PFSK-1 (cell line): ENCODE results near the gene CA12.

ENCODE experiments used
- FOXP2 ChIP-seq: optimal IDR thresholded peaks from 2 replicates; pipeline ENCODE3; 2011; ENCODE audit warnings: borderline replicate concordance, control low read depth, inconsistent platforms; ENCODE audit not compliant: insufficient read depth; ENCODE audit errors: extremely low read length, extremely low read depth
- POLR2AphosphoS5 ChIP-seq: IDR thresholded peaks from 2 replicates; pipeline ENCODE4 v1.6.1; 2012; ENCODE audit warnings: low read depth, mild to moderate bottlenecking, control low read depth, low read length, moderate library complexity
- REST ChIP-seq, 2 experiments: IDR thresholded peaks; 2 replicates each; pipeline versions ENCODE4 v1.6.1 to v1.8.0; 2011 to 2012; ENCODE audit warnings: low read depth in 2 of 2, low read length in 2 of 2, control low read depth in 1 of 2, inconsistent platforms in 1 of 2, mild to moderate bottlenecking in 1 of 2, moderate library complexity in 1 of 2; ENCODE audit not compliant: insufficient read depth in 1 of 2
- SIN3A ChIP-seq: IDR thresholded peaks from 2 replicates; pipeline ENCODE4 v1.6.1; 2012; ENCODE audit warnings: mild to moderate bottlenecking, low read length, moderate library complexity, borderline replicate concordance; ENCODE audit not compliant: insufficient read depth
- TAF1 ChIP-seq: IDR thresholded peaks from 2 replicates; pipeline ENCODE4 v1.6.1; 2012; ENCODE audit warnings: low read length, control low read depth, borderline replicate concordance; ENCODE audit not compliant: insufficient read depth

The CA12 gene

GRCh38 chr15:63405683-63406390 is 24.2 kb upstream of the CA12 start:
- no peak for TF ChIP-seq FOXP2
- TF ChIP-seq SIN3A = no peak
- no peak for TF ChIP-seq TAF1

- TF ChIP-seq POLR2AphosphoS5 = no peak
- no peak for TF ChIP-seq TAF1
- no peak for TF ChIP-seq FOXP2
- no peak for TF ChIP-seq REST (IDR thresholded peaks at IDR 0.05; ENCODE audit: insufficient read depth in 1 of 2, low read depth in 2 of 2, low read length in 2 of 2)
- TF ChIP-seq SIN3A = no peak
Observed at GRCh38 chr15:63405159-63405558, 23.5 kb upstream of the CA12 start.

GRCh38 chr15:63403254-63403945 is 21.8 kb upstream of the CA12 start:
- no peak for TF ChIP-seq TAF1
- no peak for TF ChIP-seq SIN3A
- no peak for TF ChIP-seq FOXP2
- TF ChIP-seq REST (IDR thresholded peaks at IDR 0.05; ENCODE audit: insufficient read depth in 1 of 2, low read depth in 2 of 2, low read length in 2 of 2) = no peak
- TF ChIP-seq POLR2AphosphoS5 = no peak

- no peak for TF ChIP-seq TAF1
- TF ChIP-seq SIN3A = no peak
- no peak for TF ChIP-seq FOXP2
- no peak for TF ChIP-seq REST (IDR thresholded peaks at IDR 0.05; ENCODE audit: insufficient read depth in 1 of 2, low read depth in 2 of 2, low read length in 2 of 2)
- no peak for TF ChIP-seq POLR2AphosphoS5
Observed at GRCh38 chr15:63402498-63403253, 21.0 kb upstream of the CA12 start.

GRCh38 chr15:63401714-63402497 is 20.3 kb upstream of the CA12 start:
- no peak for TF ChIP-seq POLR2AphosphoS5
- no peak for TF ChIP-seq FOXP2
- no peak for TF ChIP-seq TAF1
- no peak for TF ChIP-seq SIN3A
- no peak for TF ChIP-seq REST (IDR thresholded peaks at IDR 0.05; ENCODE audit: insufficient read depth in 1 of 2, low read depth in 2 of 2, low read length in 2 of 2)
